Type B pancreatic cell (in vitro differentiated cells): ENCODE measurements around the gene TPST2. TPM values are rescaled to one million over a fixed set of nuclear protein-coding genes. Genes with fewer than 3 reads are reported as not detected.
"Not testable (repeated sequence)": the region's sequence is repeated elsewhere in the genome, so short reads cannot be mapped to it uniquely, and the experiment has no call there.

ENCODE experiments used
- DNase-seq: peaks from one replicate; pipeline ENCODE4 v3.0.0; 2021; ENCODE audit warnings: mixed read lengths; ENCODE audit not compliant: unreplicated experiment; ENCODE audit errors: extremely low spot score
- H3K27ac Mint-ChIP-seq: 2 replicates; pipeline ENCODE4 v1.8.0; 2021; ENCODE audit warnings: mild to moderate bottlenecking, mixed read lengths
- H3K27me3 Mint-ChIP-seq: 2 replicates; pipeline ENCODE4 v1.8.0; 2021; ENCODE audit warnings: mixed read lengths
- H3K36me3 Mint-ChIP-seq: 2 replicates; pipeline ENCODE4 v1.8.0; 2021; ENCODE audit warnings: mixed read lengths
- H3K4me1 Mint-ChIP-seq: one replicate; pipeline ENCODE4 v1.8.0; 2021; ENCODE audit warnings: mixed read lengths; ENCODE audit not compliant: unreplicated experiment
- H3K4me3 Mint-ChIP-seq: 2 replicates; pipeline ENCODE4 v1.8.0; 2021; ENCODE audit warnings: mild to moderate bottlenecking, mixed read lengths
- H3K9me3 Mint-ChIP-seq: 2 replicates; pipeline ENCODE4 v1.8.0; 2021; ENCODE audit warnings: mixed read lengths
- CTCF ChIP-seq: fragments of 200-600 bp; sonication (generic); conservative IDR thresholded peaks from 2 replicates; pipeline ENCODE4 v1.5.0; 2021; ENCODE audit warnings: antibody characterized with exemption, mild to moderate bottlenecking
- total RNA-seq: library from RNA; stranded (reverse); gene quantifications from 2 replicates; pipeline ENCODE4 v1.2.1, GENCODE V29; 2021; ENCODE audit warnings: low replicate concordance

Gene TPST2
- total RNA-seq, 1 donor from 2014 or later, result 15.7 TPM

DNA sequence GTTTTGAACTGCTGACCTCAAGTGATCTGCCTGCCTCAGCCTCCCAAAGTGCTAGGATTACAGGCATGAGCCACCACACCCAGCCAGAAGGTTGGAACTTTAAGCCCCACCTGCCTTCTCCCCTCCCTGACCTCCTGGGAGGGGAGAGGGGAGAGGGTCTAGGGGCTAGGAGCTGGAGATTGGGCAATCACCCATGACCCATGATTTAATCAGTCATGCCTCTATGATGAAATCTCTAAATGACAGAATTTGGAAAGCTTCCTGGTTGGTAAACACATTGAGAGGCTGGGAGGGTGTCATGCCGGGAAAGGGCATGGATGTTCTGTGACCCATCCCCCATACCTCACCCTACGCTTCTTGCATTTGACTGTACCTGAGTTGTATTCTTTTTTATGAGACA is 60.6 kb downstream of the TPST2 start:
- Mint-ChIP-seq H3K27ac (no peak overlapping the region), H3K36me3 (no peaks in the 10 kb centered on the region), H3K4me3 (no peak overlapping the region), H3K27me3 (no peaks in the 10 kb centered on the region), H3K4me1 (no peaks in the 10 kb centered on the region), H3K9me3 (no peaks in the 10 kb centered on the region)
- no peak for DNase-seq
- TF ChIP-seq CTCF, result no peak

DNA sequence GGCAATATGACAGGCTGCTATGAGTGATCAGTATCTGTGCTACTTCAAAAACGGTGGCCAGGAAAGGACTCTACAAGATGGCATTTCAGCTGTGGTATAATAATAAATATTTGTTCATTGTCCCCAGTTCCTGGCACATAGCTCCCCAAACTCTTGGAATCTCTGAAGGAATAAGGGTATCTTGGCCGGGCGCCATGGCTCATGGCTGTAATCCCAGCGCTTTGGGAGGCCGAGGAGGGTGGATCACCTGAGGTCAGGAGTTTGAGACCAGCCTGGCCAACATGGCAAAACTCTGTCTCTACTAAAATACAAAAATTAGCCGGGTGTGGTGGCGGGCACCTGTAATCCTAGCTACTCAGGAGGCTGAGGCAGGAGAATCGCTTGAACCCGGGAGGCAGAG is 61.4 kb downstream of the TPST2 start:
- not testable (repeated sequence) for H3K27ac Mint-ChIP-seq

DNA sequence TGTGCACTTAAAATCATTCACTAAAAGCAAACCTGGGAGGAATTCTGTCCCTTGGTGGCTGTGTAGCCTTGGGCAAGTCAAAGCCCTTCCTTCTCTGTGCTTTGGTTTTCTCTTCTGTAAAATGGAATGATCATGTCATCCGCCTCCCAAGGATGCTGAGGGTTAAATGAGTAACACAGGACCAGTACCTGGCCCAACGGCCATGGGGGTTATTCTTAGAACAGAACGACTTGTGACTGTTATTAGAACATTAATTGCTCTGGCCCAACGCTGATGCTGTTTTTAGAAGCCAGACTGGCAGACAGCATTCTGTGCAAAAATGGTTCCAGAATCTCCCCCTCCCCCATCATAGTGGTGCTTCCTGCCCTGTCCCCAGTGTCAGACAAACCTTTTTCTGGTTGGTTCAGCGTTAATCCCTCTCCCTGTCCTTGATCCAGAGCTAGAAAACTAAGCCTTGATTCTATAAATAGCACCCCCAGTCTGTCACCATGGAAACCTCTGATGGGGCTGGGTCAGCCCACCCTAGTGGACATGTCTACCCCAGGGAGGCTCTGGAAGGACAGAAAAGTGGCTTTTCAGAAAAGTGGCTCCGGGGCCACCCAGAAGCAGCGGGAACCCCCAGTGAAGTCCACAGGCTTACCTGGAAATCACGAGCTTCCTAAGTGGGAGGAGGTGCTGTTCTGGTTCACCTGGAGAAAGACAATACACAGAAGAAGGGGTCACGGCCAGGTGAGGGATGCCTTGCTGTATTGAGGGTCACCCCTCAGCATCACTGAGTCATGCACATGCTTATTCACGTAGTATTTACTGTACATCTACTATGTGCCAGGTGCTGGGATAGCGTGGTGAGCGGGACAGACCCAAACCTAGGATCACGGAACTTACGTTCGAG is 62.1 kb downstream of the TPST2 start:
- no peak overlapping the region for H3K4me3 Mint-ChIP-seq
- DNase-seq, result no peak
- no peaks in the 10 kb centered on the region for H3K4me1 Mint-ChIP-seq
- H3K27me3 Mint-ChIP-seq, result no peaks in the 10 kb centered on the region
- no peak overlapping the region for H3K27ac Mint-ChIP-seq
- no peak for TF ChIP-seq CTCF
- no peaks in the 10 kb centered on the region for H3K36me3 Mint-ChIP-seq
- H3K9me3 Mint-ChIP-seq, result no peaks in the 10 kb centered on the region

More for the DNA sequence above, 61.4 kb downstream of the TPST2 start:
- H3K4me3 Mint-ChIP-seq, DNase-seq, H3K4me1 Mint-ChIP-seq, H3K9me3 Mint-ChIP-seq, H3K36me3 Mint-ChIP-seq, H3K27me3 Mint-ChIP-seq: not testable (repeated sequence)

- Mint-ChIP-seq H3K27me3 (no peaks in the 10 kb centered on the region), H3K36me3 (no peaks in the 10 kb centered on the region), H3K27ac (no peak overlapping the region), H3K4me3 (no peak overlapping the region), H3K9me3 (no peaks in the 10 kb centered on the region), H3K4me1 (no peaks in the 10 kb centered on the region)
- no peak for DNase-seq
- no peak for TF ChIP-seq CTCF
These were observed 62.8 kb downstream of the TPST2 start for GRCh38 chr22:26527167-26527566.

- DNase-seq, result no peak
- H3K27me3 Mint-ChIP-seq, result no peaks in the 10 kb centered on the region
- no peak overlapping the region for H3K27ac Mint-ChIP-seq
- no peaks in the 10 kb centered on the region for H3K4me1 Mint-ChIP-seq
- H3K36me3 Mint-ChIP-seq, result no peaks in the 10 kb centered on the region
- TF ChIP-seq CTCF, result no peak
- no peaks in the 10 kb centered on the region for H3K9me3 Mint-ChIP-seq
- no peak overlapping the region for H3K4me3 Mint-ChIP-seq
These were observed 63.9 kb downstream of the TPST2 start for GRCh38 chr22:26525946-26526564.

DNA sequence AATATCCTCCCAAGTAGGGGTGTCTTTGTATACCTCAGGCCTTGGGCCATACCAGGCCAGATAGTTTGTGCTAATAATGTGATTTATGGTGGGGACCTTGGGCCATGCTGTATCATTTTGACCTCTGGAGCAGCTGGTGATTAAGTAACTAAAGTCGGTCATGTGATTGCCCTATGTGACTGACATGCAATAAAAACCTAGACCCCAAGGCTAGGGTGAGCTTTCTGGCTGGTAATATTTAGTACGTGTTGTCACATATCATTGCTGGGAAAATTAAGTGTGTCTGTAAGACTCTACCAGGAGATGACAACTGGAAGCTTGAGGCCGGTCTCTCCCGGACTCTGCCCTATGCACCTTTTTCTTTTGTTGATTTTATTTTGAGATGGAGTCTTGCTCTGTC is 65.1 kb downstream of the TPST2 start:
- no peaks in the 10 kb centered on the region for H3K4me1 Mint-ChIP-seq
- H3K36me3 Mint-ChIP-seq, result no peaks in the 10 kb centered on the region
- no peaks in the 10 kb centered on the region for H3K9me3 Mint-ChIP-seq
- H3K4me3 Mint-ChIP-seq, result no peak overlapping the region
- no peak overlapping the region for H3K27ac Mint-ChIP-seq
- H3K27me3 Mint-ChIP-seq, result no peaks in the 10 kb centered on the region
- no peak for TF ChIP-seq CTCF
- DNase-seq, result no peak
